HG02763 (cell line): ENCODE data around the gene MYOC.
"Not testable (repeated sequence)": the region's sequence is repeated elsewhere in the genome, so short reads cannot be mapped to it uniquely, and the experiment has no call there.

Experiments used
- ATAC-seq: cut with Tn5 transposase; IDR thresholded peaks from one replicate; pipeline ENCODE4 v1.9.1; 2021; ENCODE audit warnings: mild to moderate bottlenecking, moderate library complexity; ENCODE audit not compliant: unreplicated experiment

Gene MYOC

GRCh38 chr1:171652234-171652822, at the start of gene MYOC:
MYOC (minus strand) TSS chr1:171652688; CDS start chr1:171652611, 77 bp downstream.
- ATAC-seq: no peak

GRCh38 chr1:171699531-171699930, 47.0 kb upstream of the MYOC start:
- ATAC-seq: no peak

- ATAC-seq: not testable (repeated sequence)
Measured at GRCh38 chr1:171695772-171696171, 43.3 kb upstream of the MYOC start.

- ATAC-seq: not testable (repeated sequence)
Measured at GRCh38 chr1:171693541-171693940, 41.1 kb upstream of the MYOC start.

GRCh38 chr1:171683870-171684269, 31.4 kb upstream of the MYOC start:
- ATAC-seq: no peak

GRCh38 chr1:171680339-171680738, 27.9 kb upstream of the MYOC start:
- ATAC-seq: no peak

GRCh38 chr1:171676823-171677222, 24.3 kb upstream of the MYOC start:
- no peak for ATAC-seq

- ATAC-seq: no peak
Measured at GRCh38 chr1:171674431-171675405, 22.2 kb upstream of the MYOC start.

- no peak for ATAC-seq
Measured at GRCh38 chr1:171670739-171671138, 18.3 kb upstream of the MYOC start.

GRCh38 chr1:171668372-171668771, 15.9 kb upstream of the MYOC start:
- no peak for ATAC-seq

- ATAC-seq: no peak
Measured at GRCh38 chr1:171666114-171666769, 13.8 kb upstream of the MYOC start.

GRCh38 chr1:171664976-171665375, 12.5 kb upstream of the MYOC start:
- ATAC-seq: no peak

- ATAC-seq: no peak
Measured at GRCh38 chr1:171663854-171664575, 11.5 kb upstream of the MYOC start.

GRCh38 chr1:171663036-171663853, 10.8 kb upstream of the MYOC start:
- no peak for ATAC-seq

GRCh38 chr1:171661076-171661650, 8.7 kb upstream of the MYOC start:
- no peak for ATAC-seq

- ATAC-seq: not testable (repeated sequence)
Measured at GRCh38 chr1:171656206-171656605, 3.7 kb upstream of the MYOC start.

GRCh38 chr1:171655746-171656116, 3.2 kb upstream of the MYOC start:
- no peak for ATAC-seq

GRCh38 chr1:171654942-171655745, 2.7 kb upstream of the MYOC start:
- no peak for ATAC-seq
